GM19463 (cell line): Measurements from ENCODE around the gene SCML1.

Experiments
- ATAC-seq: cut with Tn5 transposase; IDR thresholded peaks from one replicate; pipeline ENCODE4 v1.9.1; 2021; ENCODE audit warnings: mild to moderate bottlenecking, moderate library complexity; ENCODE audit not compliant: unreplicated experiment

Gene SCML1

DNA sequence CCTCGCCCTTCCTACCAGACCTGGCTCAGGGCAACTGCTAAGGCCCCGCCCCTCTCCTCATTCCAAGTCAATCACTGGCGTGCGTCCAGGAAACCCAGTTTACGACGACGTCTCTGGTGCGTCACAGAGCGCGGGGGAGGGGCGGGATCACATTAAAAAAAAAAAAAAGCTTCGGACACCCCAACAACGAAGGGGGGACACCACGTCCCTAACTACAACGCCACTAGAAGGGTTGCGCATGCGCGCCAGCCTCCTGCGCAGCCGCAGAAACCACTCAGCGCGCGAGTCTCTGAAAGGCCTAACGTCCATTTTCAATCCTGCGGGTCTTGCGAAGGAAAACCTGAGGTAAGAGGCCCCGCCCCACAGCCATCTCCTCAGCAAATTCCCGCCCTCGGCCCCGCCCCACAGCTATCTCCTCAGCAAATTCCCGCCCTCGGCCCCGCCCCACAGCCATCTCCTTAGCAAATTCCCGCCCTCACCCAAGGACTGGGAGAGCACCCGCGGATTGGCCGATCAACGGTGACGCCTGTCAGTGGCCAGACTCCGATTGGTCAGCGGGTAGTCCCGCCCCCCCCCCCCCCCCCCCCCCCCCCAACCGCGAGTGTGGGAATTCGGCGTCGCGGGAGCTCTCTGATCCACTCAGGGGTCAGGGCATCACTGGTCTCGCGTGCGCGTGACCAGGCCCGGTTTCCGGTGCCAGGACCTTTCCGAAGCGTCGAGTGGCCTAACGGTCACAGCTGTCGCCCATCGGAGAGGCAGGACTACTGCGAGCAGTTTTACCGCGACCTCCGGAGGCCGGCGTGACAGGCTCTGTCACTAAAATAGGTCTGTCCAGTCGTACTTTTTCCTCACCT is at the start of gene SCML1:
SCML1 (plus strand) TSS at position 638 of the 854 bp plus-strand sequence. CDS start 6,694 bp downstream, outside the sequence.
- ATAC-seq = peak; percentile 66

GRCh38 chrX:17687648-17688047 is 49.6 kb upstream of the SCML1 start:
- no peak for ATAC-seq

DNA sequence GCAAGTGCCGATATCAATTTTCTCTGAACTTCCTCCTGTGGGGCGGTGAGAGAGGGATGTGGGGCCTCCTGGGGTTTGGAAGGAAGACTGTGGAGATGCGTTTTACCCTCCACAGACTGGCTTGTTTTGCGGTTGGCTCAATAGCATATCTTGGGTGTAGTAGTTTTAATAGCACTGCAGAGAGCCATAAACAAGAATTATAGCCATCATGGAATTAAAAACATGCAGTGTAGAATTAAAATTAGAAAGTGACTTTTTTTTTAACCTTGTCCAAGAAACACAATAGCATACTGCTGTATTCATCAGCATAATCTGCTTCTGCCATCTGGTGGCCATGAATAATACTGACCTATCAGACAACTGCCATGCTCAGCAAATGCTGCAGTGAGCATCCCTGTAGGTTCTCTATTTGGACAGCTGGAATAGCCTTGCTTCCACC is 47.3 kb upstream of the SCML1 start:
- no peak for ATAC-seq

DNA sequence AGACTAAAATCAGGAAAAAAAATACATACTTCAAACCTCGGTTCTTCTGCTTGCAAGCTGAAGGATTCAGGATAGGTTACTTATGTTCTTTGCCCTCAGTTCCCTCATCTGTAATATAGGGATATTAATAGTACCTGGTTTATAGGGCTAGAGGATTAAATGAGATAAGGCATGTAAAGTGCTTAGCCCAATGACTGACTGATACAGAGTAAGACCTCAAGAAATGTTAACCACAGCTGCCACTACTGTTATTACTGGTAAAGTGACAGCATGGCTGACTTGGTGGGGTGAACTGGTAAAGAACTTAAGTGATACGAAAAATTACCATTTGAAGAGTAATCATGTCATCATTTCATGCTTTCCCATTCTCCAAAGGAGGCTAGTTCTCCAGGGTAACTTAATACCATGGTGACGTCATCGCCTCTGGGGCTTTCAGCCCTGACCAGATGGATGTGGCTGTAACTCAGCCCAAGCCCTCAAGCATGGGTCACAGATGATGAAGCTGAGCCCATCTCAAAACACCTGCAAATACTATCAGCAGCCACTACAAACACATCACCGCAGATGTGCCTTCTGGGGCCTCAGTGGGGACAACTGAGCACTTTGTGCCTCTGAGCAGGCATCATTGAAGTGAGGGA is 44.5 kb upstream of the SCML1 start:
- peak; percentile 61 for ATAC-seq

DNA sequence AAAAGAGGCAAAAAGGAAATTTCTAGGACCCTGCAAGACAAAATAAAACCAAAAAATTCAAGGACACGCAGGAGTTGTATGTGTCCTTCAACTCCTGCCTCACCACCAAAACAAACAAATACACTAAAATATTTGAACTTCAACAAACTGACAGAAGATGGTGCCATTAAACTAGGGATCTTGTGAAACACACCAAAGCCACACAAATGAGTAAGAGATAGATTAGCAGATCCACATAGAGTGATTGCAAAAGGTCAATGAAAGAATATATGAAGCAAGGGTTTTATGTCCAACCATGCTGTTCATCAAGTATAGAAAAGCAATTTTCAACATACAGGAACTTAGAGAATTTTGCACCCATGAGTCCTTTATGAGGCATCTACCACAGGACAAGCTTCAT is 40.1 kb upstream of the SCML1 start:
- ATAC-seq = no peak

DNA sequence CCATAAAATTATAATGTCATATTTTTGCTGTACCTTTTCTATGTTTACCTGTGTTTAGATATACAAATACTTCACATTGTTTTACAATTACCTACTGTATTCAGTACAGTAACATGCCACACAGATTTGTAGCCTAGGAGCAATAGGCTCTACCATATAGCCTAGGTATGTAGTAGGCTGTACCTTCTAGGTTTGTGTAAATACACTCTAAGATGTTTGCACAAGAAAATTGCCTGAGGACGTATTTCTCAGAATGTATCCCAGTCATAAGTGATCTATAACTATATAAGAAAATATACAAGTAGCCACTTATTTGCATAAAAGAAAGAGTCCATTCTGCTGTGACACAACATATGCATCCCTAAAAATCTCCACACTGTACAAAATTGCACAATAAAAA is 36.3 kb upstream of the SCML1 start:
- no peak for ATAC-seq

DNA sequence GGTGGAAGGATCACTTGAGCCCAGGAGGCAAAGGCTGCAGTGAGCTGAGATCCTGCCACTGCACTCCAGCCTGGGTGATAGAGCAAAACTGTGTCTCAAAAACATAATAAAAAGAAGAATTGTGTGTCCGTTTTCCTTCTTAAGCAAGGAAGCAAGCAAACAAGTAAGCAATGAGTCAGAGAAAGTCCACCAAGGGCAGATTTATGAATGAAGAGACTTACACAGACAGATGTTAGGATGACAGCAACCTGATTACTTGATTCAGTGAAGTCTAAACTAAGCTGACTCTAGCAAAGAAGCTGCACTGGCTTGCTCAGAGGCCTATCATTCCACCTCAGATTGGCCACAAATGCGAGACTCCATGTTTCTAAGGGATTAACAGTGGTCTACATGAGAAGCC is 34.1 kb upstream of the SCML1 start:
- ATAC-seq = no peak

DNA sequence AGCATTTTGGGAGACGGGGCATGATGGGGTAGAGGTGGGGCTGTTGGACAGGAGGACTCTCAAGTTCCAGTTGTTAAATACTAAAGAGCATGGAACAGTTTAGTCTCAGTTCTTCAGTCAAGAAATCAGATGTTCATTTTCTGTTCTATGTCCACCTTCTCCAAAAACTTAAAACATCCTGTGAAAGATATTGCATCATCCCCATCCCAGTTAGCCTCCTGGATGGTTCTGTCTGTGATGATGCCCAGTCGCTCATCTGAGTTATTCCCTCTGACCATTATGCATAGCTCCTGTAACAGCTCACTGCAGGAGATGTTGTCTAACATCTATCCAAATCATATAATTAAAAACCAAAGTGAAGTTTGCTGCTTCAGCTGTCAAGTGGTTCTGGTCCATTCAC is 32.1 kb upstream of the SCML1 start:
- ATAC-seq = no peak

- ATAC-seq = no peak
These were observed 30.6 kb upstream of the SCML1 start for GRCh38 chrX:17706676-17707075.

GRCh38 chrX:17707731-17708130 is 29.6 kb upstream of the SCML1 start:
- no peak for ATAC-seq

DNA sequence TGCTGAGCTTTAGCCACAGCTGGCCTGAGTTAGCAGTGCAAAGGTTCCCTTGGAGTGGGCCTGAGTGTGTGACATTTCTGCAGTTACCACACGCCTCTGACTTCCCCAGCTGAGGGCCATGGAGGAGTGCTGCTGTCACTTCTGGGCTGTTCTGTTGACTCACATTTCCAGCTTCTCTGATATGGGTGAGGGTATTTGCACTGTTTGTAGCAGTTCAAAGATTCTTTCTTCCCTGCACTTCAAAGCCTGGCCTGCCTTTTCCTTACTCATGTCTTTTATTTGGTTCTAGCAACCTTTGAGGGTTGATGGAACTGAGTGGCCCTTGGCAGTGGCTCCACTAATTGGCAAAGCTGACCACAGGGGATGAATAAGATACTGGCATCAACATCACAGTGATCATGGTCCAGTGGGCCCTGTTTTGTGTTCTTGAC is 26.4 kb upstream of the SCML1 start:
- no peak for ATAC-seq

DNA sequence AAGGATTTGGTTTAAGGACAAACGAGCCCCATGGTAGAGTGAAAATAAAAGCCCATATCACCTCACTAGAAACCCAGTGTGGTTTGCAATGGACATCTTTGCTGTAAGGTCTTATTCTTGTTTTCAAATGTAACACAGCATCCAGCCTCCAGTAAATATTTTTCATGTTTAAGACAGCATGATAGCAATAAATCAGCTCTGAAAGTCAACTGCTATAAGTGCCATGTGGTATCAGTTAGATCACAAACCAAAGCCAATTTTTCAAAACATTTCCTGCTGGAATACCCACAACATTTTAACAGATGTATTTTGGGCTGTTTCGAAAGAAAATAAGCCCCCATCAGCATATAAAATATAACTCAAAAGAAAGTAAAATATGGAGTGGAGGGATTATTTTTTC is 24.0 kb upstream of the SCML1 start:
- ATAC-seq = no peak

GRCh38 chrX:17718649-17719165 is 18.6 kb upstream of the SCML1 start:
- ATAC-seq = no peak

DNA sequence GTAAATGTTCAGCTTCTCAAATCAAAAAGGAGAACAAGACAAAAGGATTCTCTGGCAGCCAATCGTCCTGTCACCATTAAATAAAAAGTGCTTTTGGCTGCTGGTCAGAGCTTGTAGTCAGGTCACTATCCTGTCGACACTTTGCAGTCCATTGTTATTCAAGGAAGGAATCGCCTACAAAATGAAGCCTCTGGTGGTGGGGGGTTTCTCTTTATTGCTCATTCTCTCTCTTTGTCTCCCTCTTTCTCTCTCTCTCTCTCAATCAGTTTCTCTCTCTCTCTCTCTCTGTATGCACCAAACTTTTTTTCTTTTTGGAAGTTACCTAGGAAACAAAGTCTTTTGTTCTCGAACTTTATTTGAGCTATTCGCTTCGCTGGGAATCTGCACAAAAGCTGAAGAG is 17.6 kb upstream of the SCML1 start:
- ATAC-seq = no peak

DNA sequence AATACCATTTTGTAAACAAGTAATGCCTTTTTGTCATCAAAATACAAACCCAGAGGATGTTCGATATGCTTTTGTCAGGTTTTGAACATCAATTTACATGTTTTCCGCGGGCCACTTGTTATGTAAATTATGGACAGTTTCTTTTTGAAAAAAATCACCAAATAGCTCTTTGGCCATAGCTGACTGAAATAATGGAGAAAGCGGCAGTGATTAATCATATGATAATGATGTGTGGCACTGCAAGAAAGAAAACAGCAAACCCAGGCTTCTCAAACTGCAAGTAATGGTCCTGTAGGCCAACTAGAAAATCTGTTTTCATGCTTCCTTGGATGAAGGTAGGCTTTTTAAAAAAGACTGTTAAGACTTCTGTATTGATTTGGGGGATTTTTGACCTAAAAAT is 15.6 kb upstream of the SCML1 start:
- ATAC-seq = no peak

- ATAC-seq = no peak
These were observed 12.1 kb upstream of the SCML1 start for GRCh38 chrX:17725181-17725580.

- no peak for ATAC-seq
These were observed 5.0 kb upstream of the SCML1 start for GRCh38 chrX:17732138-17732783.

GRCh38 chrX:17735406-17735805 is 1.9 kb upstream of the SCML1 start:
- ATAC-seq = no peak

- ATAC-seq = no peak
These were observed 826 bp upstream of the SCML1 start for GRCh38 chrX:17736478-17736855.

- no peak for ATAC-seq
These were observed 355 bp downstream of the SCML1 start for GRCh38 chrX:17737710-17737985.

- ATAC-seq = no peak
These were observed 857 bp downstream of the SCML1 start for GRCh38 chrX:17737986-17738713.
